Stimulated activated CD4-positive, alpha-beta T cell treated with anti-CD3 and anti-CD28 coated beads, Interleukin-12 subunit alpha, Interleukin-12 subunit beta, amount 100 ng/mL, for 24 hours (primary cell): ENCODE data around the gene LAMC3.

Source experiments
- DNase-seq, 2 experiments: peaks; one replicate each; pipeline ENCODE4 v3.0.0-alpha.2; 2020; ENCODE audit warnings: low read depth in 2 of 2

Gene LAMC3

GRCh38 chr9:130977811-130978221 lies 31.2 kb upstream of the LAMC3 start:
- no peak for DNase-seq

- no peak for DNase-seq
Measured at GRCh38 chr9:130979591-130980385, 29.2 kb upstream of the LAMC3 start.

DNA sequence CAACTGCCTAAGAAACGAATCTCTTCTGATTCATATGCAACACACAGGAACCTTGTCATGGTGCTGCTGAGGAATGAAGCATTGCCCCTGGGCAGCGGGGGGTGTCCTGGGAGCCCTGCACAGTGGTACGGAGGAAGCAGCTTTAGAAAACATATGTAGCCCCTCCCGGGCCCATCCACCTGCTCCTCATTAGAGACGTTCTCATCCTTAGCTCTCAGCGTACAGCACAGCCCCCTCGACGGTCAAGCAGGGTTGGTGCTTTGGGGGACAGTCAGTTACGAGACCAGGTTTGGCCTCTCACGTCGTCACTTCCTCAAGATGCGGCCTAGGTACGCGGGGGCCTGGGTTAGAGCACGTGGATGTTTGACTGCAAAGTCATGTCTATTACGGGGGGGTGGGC lies 28.4 kb upstream of the LAMC3 start:
- no peak for DNase-seq

DNA sequence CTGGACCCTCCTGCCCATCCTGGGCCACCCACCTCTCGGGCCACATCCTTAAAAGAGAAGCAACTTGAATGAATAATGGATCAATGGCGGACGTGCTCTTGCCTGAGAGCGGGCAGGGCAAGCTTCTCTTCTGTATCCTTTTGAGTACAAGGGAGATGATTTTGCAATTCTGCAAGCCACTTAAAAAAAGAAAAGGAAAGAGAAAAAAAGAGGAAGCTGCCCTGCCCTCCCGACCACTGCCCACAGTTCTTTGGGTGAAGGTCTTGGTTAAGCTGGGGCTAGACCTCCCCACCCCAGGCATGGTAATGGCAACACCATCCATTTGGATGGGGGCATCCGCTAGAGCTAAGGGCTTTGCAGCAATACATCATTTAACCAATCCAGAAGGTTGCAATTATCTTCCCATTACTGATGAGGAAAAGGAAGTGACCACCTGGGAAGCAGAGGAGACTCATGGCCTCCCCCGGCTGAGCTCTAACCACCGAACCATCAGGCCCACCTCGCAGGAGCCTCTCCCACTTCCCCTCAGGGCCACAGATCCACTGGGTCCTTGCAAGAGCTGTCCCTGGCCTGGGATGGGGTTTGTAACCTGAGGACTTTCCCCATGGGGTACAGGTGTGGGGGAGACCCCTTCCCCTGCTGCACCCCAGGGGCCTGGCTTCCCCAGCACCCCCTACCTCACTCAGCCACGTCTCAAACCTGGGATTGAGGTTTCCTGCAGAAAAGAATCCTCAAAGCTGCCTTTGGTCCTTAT lies 27.8 kb upstream of the LAMC3 start:
- DNase-seq: no peak

- DNase-seq: no peak
Measured at GRCh38 chr9:130981756-130982137, 27.2 kb upstream of the LAMC3 start.

- no peak for DNase-seq
Measured at GRCh38 chr9:130982636-130983358, 26.2 kb upstream of the LAMC3 start.

DNA sequence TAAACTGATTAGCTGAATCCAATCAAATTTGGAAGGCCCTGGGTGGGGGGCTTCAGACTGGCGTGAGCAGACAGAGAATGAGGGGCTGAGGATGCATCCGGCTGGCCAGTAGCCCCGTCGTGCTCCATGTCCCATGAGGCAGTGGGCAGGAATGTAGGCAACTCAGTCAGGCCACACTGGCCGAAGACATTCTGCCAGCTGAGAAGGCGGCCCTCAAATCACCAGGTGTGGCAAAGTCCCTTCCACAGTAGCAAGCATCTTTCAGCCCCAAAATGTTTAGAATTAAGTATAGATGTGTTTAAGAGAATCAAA lies 25.7 kb upstream of the LAMC3 start:
- DNase-seq: no peak

DNA sequence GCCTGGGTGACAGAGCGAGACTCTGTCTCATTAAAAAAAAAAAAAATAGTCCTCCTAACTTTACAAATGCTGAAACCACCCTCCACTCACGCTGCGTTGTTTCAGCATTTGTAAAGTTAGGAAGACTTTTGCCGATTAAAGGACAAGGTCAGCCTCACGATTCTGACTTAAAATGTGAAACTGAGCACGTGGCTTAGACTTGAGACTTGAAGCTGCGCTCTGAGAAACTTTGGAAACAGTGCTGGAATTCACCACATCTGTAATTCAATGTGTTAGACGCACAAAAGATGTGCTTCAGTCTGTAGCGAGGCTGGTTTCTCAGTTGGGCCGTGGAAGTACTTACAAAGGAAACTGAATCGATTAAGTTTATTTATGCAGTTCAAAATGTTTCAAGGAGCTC lies 25.0 kb upstream of the LAMC3 start:
- no peak for DNase-seq

DNA sequence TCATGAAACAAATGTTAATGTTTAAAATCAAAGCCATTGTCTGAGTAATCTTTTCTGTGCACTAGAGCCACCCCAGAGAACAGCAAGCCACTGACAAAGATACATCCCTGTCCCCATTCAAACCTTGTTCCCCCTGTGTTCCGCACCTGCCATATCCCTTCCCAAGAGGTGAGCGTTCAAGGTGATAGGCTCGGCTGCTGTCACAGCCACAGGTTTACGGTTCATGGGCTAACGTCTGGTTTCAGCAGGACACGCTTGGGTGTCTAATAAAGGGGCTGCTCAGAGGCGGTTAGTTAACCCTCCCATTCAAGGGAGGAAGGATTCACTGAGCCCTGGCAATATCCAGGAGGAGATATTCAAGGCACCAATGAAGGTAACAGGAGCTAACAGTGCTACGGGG lies 24.5 kb upstream of the LAMC3 start:
- no peak for DNase-seq

DNA sequence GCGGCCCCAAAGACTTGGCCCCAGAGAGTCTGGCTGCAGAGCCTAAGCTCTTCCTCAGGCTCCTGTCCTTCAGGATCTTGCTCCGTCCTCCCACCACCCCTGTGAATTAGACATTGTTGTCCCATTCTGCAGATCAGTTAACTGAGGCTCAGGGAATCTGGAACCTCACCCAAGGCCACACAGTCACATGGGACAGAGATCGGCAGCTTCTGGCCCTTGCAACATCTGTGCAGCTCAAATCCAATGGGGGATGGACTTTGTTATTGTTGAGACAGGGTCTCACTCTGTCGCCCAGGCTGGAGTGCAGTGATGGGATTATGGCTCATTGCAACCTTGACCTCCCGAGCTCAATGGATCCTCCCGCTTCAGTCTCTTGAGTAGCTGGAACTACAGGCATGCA lies 23.9 kb upstream of the LAMC3 start:
- DNase-seq: no peak

- DNase-seq: no peak
Measured at GRCh38 chr9:130985606-130986162, 23.3 kb upstream of the LAMC3 start.

DNA sequence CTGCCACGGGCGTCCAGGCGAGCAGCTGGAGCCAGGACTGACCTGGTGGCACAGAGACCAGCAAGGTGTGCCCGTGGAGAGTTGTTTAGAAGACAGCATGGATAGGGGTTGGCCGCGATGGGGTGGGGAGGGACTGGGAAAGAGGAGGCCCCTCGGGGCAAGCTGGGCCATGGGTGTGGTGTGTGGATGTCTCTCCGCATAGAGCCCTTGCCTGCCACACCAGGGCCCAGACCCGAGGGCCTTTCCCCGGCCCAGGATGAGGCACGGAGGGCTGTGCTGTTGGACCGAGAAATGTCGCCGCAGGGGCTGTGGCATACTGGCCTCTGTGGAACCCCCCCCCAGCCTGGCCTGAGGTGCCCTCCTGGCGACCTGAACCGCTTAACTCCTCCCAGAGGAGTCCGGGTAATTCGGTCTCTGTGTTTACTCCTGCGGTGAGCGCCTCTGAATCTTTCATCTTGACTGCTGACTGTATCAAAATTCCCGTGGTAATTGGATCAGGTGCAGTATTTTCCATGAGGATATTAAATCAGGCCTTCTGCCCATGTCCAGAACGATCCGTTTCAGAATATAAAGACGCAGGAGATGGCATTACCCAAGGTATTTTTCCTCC lies 22.5 kb upstream of the LAMC3 start:
- DNase-seq: no peak

- no peak for DNase-seq
Measured at GRCh38 chr9:130987054-130987453, 21.9 kb upstream of the LAMC3 start.

DNA sequence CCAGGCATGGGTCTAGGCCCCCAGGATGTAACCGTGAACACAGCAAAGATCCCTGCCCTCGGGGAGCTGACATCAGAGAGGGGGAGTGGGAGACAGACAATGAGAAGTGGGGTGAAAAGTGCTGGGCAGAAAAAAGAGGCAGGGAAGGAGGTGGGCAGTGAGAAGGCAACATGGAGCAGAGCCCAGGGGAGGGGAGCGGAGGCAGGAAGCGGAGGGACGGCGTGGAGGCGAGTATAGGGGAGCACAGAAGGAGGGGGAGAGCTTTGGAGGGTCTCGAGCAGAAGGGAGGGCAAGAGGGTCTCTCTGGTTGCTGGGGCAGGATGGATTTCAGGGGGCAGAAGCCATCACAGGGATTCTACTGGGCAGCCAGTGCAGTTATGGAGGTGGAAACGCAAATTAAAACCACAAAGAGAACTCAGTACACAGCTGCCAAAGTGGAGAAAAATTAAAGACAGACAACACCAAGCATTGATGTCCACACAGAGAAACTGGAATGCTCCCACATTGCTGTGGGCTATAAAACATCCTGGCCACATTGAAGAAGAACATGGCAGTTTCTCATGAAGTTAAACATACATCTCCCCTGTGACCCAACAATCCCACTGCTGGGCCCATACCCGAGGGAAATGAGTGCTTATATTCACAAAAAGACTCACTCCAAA lies 21.1 kb upstream of the LAMC3 start:
- DNase-seq: no peak

- no peak for DNase-seq
Measured at GRCh38 chr9:130988400-130988747, 20.6 kb upstream of the LAMC3 start.

DNA sequence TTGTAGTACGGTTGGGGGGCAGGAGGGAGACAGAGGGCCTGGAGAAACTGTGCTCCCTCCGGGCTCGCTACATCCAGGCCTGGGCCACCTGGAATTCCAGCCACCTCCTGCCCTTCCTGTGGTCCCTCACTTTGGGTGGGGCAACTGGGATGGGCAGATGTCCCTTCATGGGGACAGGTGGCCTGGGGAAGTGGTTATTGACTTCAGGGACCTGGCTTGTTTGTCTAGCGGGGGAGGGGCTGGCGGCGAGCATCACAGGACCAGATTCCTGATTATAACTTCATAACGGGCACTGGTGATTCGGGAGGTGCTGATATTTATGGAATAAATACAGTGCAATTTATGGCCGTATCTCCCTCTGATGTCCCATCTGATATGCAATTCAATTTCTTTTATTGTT lies 20.1 kb upstream of the LAMC3 start:
- DNase-seq: no peak

- no peak for DNase-seq
Measured at GRCh38 chr9:130989391-130989790, 19.6 kb upstream of the LAMC3 start.

DNA sequence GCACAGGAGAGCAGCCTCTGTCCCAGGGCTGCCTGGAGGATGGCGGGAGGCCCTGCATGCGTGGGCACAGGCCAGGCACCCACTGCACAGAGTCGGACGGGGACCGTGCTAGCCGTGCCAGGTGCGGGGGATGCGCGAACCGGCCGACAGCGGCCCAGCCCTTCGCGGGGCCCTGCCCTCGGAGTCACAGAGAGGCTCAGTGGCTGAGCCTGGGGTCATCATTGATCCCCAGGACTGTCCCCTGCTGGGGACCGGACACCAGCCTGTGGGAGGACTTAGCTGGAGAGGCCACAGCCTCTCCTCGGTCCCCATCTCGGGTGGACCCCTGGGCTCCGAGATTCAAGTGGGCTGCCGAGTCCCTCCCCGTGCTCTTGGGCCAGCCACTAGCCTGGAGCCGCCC lies 19.1 kb upstream of the LAMC3 start:
- no peak for DNase-seq

GRCh38 chr9:130990306-130990977 lies 18.5 kb upstream of the LAMC3 start:
- DNase-seq: no peak

- no peak for DNase-seq
Measured at GRCh38 chr9:130990978-130991777, 17.8 kb upstream of the LAMC3 start.
